HK-2 (cell line): Measurements from ENCODE around the gene SPAG7.

Experiments used
- DNase-seq: peaks from one replicate; pipeline ENCODE4 v3.0.0-alpha.2; 2018; ENCODE audit not compliant: unreplicated experiment

The SPAG7 gene

GRCh38 chr17:4950075-4950745 is 17.4 kb downstream of the SPAG7 start:
- no peak for DNase-seq

- DNase-seq, result peak; percentile 89
These were observed 18.1 kb downstream of the SPAG7 start for GRCh38 chr17:4949321-4950074.

- peak; percentile 79 for DNase-seq
These were observed 18.7 kb downstream of the SPAG7 start for GRCh38 chr17:4948931-4949320.

GRCh38 chr17:4948166-4948930 is 19.3 kb downstream of the SPAG7 start, which contains the start of gene PFN1:
Gene PFN1, minus strand, starts transcription at chr17:4948530. Its CDS starts 136 bp downstream, at chr17:4948394.
- DNase-seq, result peak; percentile 87

GRCh38 chr17:4947411-4948165 is 20.0 kb downstream of the SPAG7 start:
- peak; percentile 61 for DNase-seq

GRCh38 chr17:4947010-4947410 is 20.6 kb downstream of the SPAG7 start:
- no peak for DNase-seq

GRCh38 chr17:4946312-4946976 is 21.2 kb downstream of the SPAG7 start:
- no peak for DNase-seq

GRCh38 chr17:4945944-4946280 is 21.7 kb downstream of the SPAG7 start:
- no peak for DNase-seq

- peak; percentile 88 for DNase-seq
These were observed 22.3 kb downstream of the SPAG7 start for GRCh38 chr17:4945176-4945943.

- DNase-seq, result no peak
These were observed 23.0 kb downstream of the SPAG7 start for GRCh38 chr17:4944554-4945175.

- DNase-seq, result no peak
These were observed 23.5 kb downstream of the SPAG7 start for GRCh38 chr17:4944163-4944553.

- no peak for DNase-seq
These were observed 24.7 kb downstream of the SPAG7 start for GRCh38 chr17:4942760-4943508.

GRCh38 chr17:4941319-4941610 is 26.4 kb downstream of the SPAG7 start:
- DNase-seq, result no peak

GRCh38 chr17:4940555-4941318 is 26.9 kb downstream of the SPAG7 start:
- DNase-seq, result peak; percentile 50

- peak; percentile 93 for DNase-seq
These were observed 27.6 kb downstream of the SPAG7 start, which contains the start of the genes RNF167 and SLC25A11 for GRCh38 chr17:4939796-4940554. Gene RNF167, plus strand, starts transcription at chr17:4940268. Its CDS starts 642 bp downstream, at chr17:4940910. Gene SLC25A11, minus strand, starts transcription at chr17:4940046. Its CDS starts 136 bp downstream, at chr17:4939910.

GRCh38 chr17:4939546-4939795 is 28.1 kb downstream of the SPAG7 start:
- DNase-seq, result no peak

GRCh38 chr17:4938688-4939545 is 28.7 kb downstream of the SPAG7 start:
- no peak for DNase-seq
